Measurements from ENCODE around the gene PCDHGA7. TPM values are rescaled to one million over a fixed set of nuclear protein-coding genes. Genes with fewer than 3 reads are reported as not detected.
"Not testable (repeated sequence)": the region's sequence is repeated elsewhere in the genome, so short reads cannot be mapped to it uniquely, and the experiment has no call there.

The PCDHGA7 gene
- total RNA-seq, 2 experiments from 2014 or later = 0.06 TPM; not detected in 1

- ChIA-PET POLR2A (no interaction called here), CTCF (interaction anchor here (1.0 kb wide), 1 partner anchor 9 kb away, joined by 3 read pairs; no protein-coding TSS in a partner anchor)
These were observed 18.4 kb upstream of the PCDHGA7 start, which contains the start of gene PCDHGA5 for GRCh38 chr5:141363952-141364660. Gene PCDHGA5 (plus strand): TSS chr5:141364162. CDS start chr5:141364331, 169 bp downstream.

GRCh38 chr5:141366016-141366896 lies 16.3 kb upstream of the PCDHGA7 start:
- ChIA-PET CTCF (no interaction called here), POLR2A (no interaction called here)

DNA sequence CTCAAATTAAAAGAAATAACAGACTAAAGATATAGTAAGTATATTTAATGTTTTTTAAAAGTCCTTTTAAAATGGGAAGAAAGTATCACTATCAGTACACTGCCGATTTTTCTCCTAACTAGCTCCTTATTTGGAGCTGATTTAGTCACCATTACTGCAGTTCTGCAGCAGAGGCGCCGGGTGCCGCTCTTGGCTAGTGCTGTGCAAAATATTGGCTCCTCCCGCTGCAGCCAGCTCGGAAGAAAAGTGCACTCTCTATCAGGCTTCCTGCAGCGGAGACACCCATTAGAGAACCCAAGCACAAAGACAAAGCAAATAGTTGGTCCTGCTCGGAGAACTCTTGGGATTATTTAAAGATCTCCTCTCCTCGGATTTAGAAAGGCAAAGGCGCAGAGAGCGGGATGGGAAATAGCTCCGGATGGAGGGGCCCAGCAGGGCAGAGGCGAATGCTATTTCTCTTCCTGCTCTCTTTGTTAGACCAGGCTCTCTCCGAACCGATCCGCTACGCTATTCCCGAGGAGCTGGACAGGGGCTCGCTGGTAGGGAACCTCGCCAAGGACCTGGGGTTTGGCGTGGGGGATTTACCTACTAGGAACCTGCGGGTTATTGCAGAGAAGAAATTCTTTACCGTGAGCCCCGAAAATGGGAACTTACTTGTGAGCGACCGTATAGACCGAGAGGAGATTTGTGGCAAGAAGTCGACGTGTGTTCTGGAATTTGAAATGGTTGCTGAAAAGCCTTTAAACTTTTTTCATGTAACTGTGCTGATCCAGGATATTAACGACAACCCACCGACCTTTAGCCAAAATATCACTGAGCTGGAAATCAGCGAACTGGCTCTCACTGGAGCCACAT lies 12.3 kb upstream of the PCDHGA7 start, which contains the start of gene PCDHGB3:
PCDHGB3 (plus strand) TSS at position 249 of the 855 bp plus-strand sequence; CDS start at position 402, 153 bp downstream.
- POLR2A ChIA-PET = no interaction called here
- CTCF ChIA-PET = interaction anchor here (1.0 to 1.1 kb wide), 2 partner anchors 50 to 188 kb away, joined by 3 read pairs; no protein-coding TSS in a partner anchor

GRCh38 chr5:141371572-141372475 lies 10.7 kb upstream of the PCDHGA7 start:
- ChIA-PET POLR2A (no interaction called here), CTCF (no interaction called here)

DNA sequence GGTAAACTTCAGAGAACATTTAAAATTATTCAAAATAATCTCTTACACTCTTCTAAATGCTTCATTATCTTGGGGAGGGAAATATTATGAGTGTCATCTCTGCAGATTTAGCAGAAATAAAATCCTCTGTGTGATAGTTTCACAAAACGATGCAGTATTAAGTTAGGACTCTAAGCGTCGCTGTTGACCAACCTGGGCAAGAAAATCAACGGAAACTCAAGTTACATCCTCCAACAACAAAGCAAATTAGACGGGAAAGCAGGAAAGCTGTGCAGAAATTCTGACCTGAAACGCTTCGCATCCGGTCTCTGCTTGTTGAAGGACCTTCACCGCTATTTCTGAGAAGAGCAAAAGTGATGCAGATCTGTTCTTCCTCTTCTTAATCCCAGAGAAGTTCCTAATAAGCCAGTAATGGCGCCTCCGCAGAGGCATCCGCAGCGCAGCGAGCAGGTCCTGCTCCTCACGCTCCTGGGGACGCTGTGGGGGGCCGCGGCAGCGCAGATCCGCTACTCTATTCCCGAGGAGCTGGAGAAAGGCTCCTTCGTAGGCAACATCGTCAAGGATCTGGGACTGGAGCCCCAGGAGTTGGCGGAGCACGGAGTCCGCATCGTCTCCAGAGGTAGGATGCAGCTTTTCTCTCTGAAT lies 8.7 kb upstream of the PCDHGA7 start, which contains the start of gene PCDHGA6:
PCDHGA6 (plus strand) TSS at position 219 of the 645 bp plus-strand sequence; CDS start at position 412, 193 bp downstream.
- ChIA-PET CTCF (interaction anchor here (0.6 kb wide), 1 partner anchor 387 kb away, joined by 3 read pairs; no protein-coding TSS in a partner anchor), POLR2A (no interaction called here)

DNA sequence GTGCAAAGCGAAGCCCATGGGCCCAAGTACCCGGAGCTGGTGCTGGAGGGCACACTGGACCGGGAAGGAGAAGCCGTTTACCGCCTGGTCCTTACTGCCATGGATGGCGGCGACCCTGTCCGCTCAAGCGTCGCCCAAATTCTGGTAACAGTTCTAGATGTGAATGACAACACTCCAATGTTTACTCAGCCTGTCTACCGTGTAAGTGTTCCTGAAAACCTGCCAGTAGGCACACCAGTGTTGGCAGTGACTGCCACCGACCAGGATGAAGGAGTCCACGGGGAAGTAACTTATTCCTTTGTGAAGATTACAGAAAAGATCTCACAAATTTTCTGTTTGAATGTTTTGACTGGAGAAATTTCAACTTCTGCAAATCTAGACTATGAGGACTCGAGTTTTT lies 7.9 kb upstream of the PCDHGA7 start:
- CTCF ChIA-PET = interaction anchor here (0.6 to 1.1 kb wide), 2 partner anchors 12 to 387 kb away, joined by 3 to 4 read pairs; no protein-coding TSS in a partner anchor

GRCh38 chr5:141375444-141376155 lies 6.9 kb upstream of the PCDHGA7 start:
- POLR2A ChIA-PET = not testable (repeated sequence)
- CTCF ChIA-PET = interaction anchor here (1.1 kb wide), 1 partner anchor 11 kb away, joined by 4 read pairs; no protein-coding TSS in a partner anchor

More for the DNA sequence above, 7.9 kb upstream of the PCDHGA7 start:
- POLR2A ChIA-PET = no interaction called here

DNA sequence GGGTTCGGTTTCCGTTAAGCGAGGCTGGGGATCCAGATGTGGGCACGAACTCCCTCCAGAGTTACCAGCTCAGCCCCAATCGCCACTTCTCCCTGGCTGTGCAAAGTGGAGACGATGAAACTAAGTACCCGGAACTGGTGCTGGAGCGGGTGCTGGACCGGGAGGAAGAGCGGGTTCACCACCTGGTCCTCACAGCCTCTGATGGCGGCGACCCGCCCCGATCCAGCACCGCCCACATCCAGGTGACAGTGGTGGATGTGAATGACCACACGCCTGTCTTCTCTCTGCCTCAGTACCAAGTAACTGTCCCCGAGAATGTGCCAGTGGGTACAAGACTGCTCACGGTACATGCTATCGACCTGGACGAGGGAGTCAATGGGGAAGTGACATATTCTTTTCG lies 803 bp downstream of the PCDHGA7 start:
- POLR2A ChIA-PET = no interaction called here
- CTCF ChIA-PET = no interaction called here

- POLR2A ChIA-PET = no interaction called here
These were observed 2.1 kb downstream of the PCDHGA7 start for GRCh38 chr5:141384471-141385267.

DNA sequence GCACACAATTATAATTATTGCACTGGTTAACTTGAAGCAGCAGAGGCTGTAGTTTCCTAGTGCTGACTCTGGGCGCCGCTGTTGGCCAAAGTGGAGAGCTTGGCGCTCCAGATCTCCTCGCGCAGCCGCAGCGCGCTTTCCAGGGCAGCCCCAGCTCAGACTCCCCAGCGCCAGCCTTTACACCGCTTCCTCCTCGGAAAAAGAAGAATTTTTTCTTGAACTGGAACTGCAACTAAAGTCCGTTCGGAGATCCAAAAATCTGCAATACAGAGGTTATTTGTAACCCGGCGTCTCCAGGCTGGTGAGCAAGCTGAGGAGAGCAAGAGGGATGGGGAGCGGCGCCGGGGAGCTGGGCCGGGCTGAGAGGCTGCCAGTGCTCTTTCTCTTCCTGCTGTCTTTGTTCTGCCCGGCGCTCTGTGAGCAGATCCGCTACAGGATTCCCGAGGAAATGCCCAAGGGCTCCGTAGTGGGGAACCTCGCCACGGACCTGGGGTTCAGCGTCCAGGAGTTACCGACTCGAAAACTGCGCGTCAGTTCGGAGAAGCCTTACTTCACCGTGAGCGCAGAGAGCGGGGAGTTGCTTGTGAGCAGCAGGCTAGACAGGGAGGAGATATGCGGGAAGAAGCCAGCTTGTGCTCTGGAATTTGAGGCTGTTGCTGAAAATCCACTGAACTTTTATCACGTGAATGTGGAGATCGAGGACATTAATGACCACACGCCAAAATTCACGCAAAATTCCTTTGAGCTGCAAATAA lies 5.2 kb downstream of the PCDHGA7 start, which contains the start of gene PCDHGB4:
PCDHGB4 (plus strand) TSS at position 142 of the 755 bp plus-strand sequence; CDS start at position 329, 187 bp downstream.
- POLR2A ChIA-PET = not testable (repeated sequence)
- CTCF ChIA-PET = interaction anchor here (1.0 kb wide), 1 partner anchor 43 kb away, joined by 4 read pairs; the partner anchor contains the start of gene PCDHGA12

More at GRCh38 chr5:141384471-141385267, 2.1 kb downstream of the PCDHGA7 start:
- CTCF ChIA-PET = no interaction called here

GRCh38 chr5:141388661-141389060 lies 6.1 kb downstream of the PCDHGA7 start:
- ChIA-PET POLR2A (no interaction called here), CTCF (no interaction called here)

DNA sequence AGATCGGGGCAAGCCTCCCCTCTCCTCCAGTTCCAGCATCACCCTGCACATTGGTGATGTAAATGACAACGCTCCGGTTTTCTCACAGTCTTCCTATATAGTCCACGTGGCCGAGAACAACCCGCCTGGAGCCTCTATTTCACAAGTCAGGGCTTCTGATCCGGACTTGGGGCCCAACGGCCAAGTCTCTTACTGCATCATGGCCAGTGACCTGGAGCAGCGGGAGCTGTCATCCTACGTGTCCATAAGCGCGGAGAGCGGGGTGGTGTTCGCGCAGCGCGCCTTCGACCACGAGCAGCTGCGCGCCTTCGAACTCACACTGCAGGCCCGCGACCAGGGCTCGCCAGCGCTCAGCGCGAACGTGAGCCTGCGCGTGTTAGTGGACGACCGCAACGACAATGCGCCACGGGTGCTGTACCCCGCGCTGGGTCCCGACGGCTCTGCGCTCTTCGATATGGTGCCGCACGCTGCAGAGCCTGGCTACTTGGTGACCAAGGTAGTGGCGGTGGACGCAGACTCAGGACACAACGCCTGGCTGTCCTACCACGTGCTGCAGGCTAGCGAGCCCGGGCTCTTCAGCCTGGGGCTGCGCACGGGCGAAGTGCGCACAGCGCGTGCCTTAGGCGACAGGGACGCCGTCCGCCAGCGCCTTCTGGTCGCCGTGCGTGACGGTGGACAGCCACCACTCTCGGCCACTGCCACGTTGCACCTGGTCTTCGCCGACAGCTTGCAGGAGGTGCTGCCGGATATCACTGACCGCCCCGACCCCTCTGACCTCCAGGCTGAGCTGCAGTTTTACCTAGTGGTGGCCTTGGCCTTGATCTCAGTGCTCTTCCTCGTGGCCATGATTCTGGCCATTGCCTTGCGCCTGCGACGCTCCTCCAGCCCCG lies 6.9 kb downstream of the PCDHGA7 start:
- ChIA-PET POLR2A (no interaction called here), CTCF (interaction anchor here (1.1 kb wide), 1 partner anchor 132 kb away, joined by 3 read pairs; no protein-coding TSS in a partner anchor)

DNA sequence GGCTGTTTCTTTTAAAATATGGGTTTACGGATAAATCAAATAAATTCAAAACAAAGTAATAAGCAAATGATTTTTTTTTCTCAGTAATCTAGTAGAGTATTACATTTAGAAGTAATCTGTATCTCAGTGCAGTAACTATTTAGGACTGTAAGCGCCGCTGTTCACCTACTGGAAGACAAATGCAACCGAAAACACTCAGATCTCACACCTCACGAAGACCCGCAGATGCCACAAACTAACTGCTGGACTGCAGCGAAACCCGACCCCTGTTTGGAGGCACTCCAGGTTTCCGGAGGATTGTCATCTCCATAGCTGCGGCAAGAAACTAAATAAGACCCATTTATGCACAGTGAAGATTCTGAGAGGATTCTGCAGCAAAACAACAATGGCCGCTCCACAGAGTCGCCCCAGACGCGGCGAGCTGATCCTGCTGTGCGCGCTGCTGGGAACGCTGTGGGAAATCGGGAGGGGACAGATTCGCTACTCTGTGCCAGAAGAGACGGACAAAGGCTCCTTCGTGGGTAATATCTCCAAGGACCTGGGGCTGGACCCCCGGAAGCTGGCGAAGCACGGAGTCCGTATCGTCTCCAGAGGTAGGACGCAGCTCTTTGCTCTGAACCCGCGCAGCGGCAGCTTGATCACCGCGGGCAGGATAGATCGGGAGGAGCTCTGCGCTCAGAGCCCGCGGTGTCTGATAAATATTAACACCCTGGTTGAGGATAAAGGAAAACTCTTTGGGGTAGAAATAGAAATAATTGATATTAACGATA lies 10.1 kb downstream of the PCDHGA7 start, which contains the start of gene PCDHGA8:
PCDHGA8 (plus strand) TSS at position 205 of the 770 bp plus-strand sequence; CDS start at position 386, 181 bp downstream.
- ChIA-PET CTCF (no interaction called here), POLR2A (no interaction called here)

DNA sequence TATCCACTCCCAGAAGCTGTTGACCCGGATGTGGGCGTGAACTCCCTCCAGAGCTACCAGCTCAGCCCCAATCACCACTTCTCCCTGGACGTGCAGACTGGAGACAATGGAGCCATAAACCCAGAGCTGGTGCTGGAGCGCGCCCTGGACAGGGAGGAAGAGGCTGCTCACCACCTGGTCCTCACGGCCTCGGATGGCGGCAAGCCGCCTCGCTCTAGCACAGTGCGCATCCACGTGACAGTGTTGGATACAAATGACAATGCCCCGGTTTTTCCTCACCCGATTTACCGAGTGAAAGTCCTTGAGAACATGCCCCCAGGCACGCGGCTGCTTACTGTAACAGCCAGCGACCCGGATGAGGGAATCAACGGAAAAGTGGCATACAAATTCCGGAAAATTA lies 10.7 kb downstream of the PCDHGA7 start:
- CTCF ChIA-PET = no interaction called here
- POLR2A ChIA-PET = no interaction called here
